22Rv1 (cell line): ENCODE results near the gene CDC73.
A peak's percentile ranks its signal among the peaks of the same experiment; 100 is the strongest.

ENCODE experiments used
- H3K27ac ChIP-seq: fragments of 450-650 bp; 2 replicates; pipeline ENCODE4 v1.5.1; 2017
- ZFX ChIP-seq: fragments of 450-650 bp; IDR thresholded peaks from 2 replicates; pipeline ENCODE4 v1.6.1; 2017; ENCODE audit warnings: antibody characterized with exemption, borderline replicate concordance
- TF ChIP-seq, protein P1 (sequence below): fragments of 450-650 bp; IDR thresholded peaks from 2 replicates; pipeline ENCODE4 v1.5.1; 2017; ENCODE audit warnings: mild to moderate bottlenecking

The CDC73 gene

GRCh38 chr1:193123751-193124150 lies 1.9 kb downstream of the CDC73 start:
- TF ChIP-seq, protein P1, sequence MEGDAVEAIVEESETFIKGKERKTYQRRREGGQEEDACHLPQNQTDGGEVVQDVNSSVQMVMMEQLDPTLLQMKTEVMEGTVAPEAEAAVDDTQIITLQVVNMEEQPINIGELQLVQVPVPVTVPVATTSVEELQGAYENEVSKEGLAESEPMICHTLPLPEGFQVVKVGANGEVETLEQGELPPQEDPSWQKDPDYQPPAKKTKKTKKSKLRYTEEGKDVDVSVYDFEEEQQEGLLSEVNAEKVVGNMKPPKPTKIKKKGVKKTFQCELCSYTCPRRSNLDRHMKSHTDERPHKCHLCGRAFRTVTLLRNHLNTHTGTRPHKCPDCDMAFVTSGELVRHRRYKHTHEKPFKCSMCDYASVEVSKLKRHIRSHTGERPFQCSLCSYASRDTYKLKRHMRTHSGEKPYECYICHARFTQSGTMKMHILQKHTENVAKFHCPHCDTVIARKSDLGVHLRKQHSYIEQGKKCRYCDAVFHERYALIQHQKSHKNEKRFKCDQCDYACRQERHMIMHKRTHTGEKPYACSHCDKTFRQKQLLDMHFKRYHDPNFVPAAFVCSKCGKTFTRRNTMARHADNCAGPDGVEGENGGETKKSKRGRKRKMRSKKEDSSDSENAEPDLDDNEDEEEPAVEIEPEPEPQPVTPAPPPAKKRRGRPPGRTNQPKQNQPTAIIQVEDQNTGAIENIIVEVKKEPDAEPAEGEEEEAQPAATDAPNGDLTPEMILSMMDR = no peak
- TF ChIP-seq ZFX = no peak

GRCh38 chr1:193125369-193125768 lies 3.5 kb downstream of the CDC73 start:
- TF ChIP-seq ZFX = no peak
- TF ChIP-seq, protein P1 = no peak
- H3K27ac ChIP-seq = no peak overlapping the region

More at GRCh38 chr1:193123751-193124150, 1.9 kb downstream of the CDC73 start:
- H3K27ac ChIP-seq = no peak overlapping the region

DNA sequence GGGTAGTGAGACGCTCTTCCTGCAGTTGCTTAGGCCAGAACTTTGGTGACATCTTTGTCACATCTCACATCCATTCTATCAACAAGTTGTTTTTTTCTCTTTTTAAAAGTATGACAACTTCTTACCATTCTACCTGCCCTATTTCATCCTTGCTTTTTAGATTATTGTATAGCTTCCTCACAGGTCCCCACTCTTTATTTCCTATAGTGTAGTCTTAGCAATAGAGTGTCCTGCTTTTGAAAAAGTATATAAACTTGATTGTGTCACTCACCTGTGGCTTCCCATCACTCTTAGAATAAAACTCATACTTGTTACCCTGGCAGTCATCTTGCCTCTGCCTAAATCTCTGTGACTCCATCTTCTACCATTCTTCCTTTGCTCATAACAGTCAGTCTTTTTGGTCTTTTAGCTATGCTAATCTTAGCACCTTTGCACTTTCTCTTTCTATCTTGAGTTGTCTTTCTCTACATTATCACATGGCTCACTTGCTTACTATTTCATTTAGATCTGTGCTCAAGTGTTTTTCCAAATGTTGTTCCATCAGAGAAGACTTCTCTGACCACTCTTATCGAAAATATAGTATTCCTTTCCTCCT lies 9.5 kb downstream of the CDC73 start:
- TF ChIP-seq, protein P1 = no peak
- no peak for TF ChIP-seq ZFX

DNA sequence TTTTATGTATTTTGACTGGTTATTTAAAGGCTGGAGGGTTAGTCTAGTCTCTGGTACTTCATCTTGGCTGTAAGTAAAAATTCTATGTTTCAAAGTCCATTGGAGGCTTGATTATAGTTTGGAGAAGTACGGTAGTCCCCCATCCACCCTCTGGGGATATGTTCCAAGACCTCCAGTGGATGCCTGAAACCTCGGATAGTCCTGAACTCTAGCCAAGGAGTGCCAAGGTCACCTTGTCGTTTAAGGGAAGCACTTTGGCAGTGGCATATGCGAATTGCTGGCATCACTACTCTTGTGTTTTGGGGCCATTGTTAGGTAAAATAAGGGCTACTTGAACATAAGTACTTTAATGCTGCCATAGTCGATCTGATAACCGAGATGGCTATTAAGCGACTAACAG lies 18.4 kb downstream of the CDC73 start:
- H3K27ac ChIP-seq = no peak overlapping the region
- TF ChIP-seq, protein P1 = no peak
- TF ChIP-seq ZFX = no peak

More for the DNA sequence above, 9.5 kb downstream of the CDC73 start:
- no peak overlapping the region for H3K27ac ChIP-seq

DNA sequence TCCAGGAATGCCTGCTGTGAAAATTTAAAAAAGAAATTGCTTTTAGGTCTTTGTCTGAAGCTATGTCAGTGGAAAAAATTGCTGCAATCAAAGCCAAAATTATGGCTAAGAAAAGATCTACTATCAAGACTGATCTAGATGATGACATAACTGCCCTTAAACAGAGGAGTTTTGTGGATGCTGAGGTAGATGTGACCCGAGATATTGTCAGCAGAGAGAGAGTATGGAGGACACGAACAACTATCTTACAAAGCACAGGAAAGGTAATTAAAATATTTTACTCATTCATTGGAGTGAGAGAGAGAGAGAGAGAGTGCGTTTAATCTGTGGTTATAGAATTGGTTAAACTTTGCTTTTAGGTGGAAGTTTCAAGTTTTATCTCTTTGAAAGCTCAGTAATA lies 20.0 kb downstream of the CDC73 start:
- TF ChIP-seq ZFX = no peak
- TF ChIP-seq, protein P1 = no peak
- no peak overlapping the region for H3K27ac ChIP-seq

DNA sequence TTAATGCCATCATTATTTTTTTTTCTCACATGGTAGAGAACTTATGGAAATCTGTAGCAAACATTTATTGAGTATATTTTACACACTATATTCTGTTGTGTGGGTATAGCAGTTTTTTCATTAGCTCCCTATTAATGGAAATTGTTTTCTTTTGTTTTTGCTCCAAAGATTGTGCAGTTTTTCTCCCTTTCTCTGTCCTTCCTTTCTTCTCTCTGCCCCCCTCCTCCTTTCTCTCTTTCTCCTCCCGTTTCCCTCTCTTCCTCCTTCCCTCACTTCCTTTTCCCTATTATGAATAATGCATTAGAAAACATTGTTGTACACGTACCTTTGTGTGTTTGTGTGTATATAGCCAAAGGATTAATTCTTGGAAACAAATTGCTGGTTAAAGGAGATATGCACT lies 20.6 kb downstream of the CDC73 start:
- no peak overlapping the region for H3K27ac ChIP-seq
- TF ChIP-seq ZFX = no peak
- TF ChIP-seq, protein P1 = no peak

DNA sequence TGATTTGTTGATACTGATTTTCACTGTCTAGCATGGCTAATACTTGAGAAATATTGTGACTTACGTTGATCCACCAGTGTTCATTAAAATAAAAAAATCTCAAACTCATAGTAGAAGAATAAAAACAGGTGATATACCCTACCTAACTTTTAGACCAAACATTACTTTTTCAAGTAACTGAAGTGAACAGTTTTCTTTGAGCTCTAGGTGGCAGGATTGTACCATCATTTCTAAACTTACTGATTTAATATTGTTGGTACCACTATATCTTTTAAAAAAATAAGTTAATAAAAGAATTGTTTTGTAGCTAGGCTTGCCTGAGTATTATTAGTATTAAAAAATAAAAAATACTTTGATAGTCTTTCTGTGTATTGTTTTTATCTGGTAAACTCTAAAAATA lies 21.5 kb downstream of the CDC73 start:
- H3K27ac ChIP-seq = no peak overlapping the region
- no peak for TF ChIP-seq ZFX
- TF ChIP-seq, protein P1 = peak; percentile 70
